Stimulated activated naive CD4-positive, alpha-beta T cell treated with Interleukin-2 at 50 U/mL for 16 hours (primary cell): ENCODE measurements around the gene SPPL3.
"Not testable (repeated sequence)": the region's sequence is repeated elsewhere in the genome, so short reads cannot be mapped to it uniquely, and the experiment has no call there.

Experiments
- DNase-seq: peaks from one replicate; lab custom pipeline; 2025; lab: John Stamatoyannopoulos, UW

SPPL3 gene

GRCh38 chr12:120844768-120845449, 59.2 kb downstream of the SPPL3 start:
- DNase-seq, result no peak

- DNase-seq, result no peak
Measured at GRCh38 chr12:120844297-120844696, 59.9 kb downstream of the SPPL3 start.

GRCh38 chr12:120843472-120843871, 60.7 kb downstream of the SPPL3 start:
- DNase-seq, result no peak

- DNase-seq, result no peak
Measured at GRCh38 chr12:120842595-120842994, 61.6 kb downstream of the SPPL3 start.

- DNase-seq, result no peak
Measured at GRCh38 chr12:120841525-120841924, 62.6 kb downstream of the SPPL3 start.

GRCh38 chr12:120839503-120839902, 64.7 kb downstream of the SPPL3 start:
- no peak for DNase-seq

GRCh38 chr12:120838629-120839383, 65.4 kb downstream of the SPPL3 start:
- DNase-seq, result not testable (repeated sequence)

GRCh38 chr12:120836114-120836684, 68.0 kb downstream of the SPPL3 start:
- DNase-seq, result no peak

- DNase-seq, result no peak
Measured at GRCh38 chr12:120835657-120836056, 68.5 kb downstream of the SPPL3 start.

- DNase-seq, result no peak
Measured at GRCh38 chr12:120835304-120835612, 68.9 kb downstream of the SPPL3 start.

GRCh38 chr12:120834489-120835303, 69.5 kb downstream of the SPPL3 start:
- DNase-seq, result no peak

GRCh38 chr12:120833849-120834248, 70.3 kb downstream of the SPPL3 start:
- DNase-seq, result no peak

- no peak for DNase-seq
Measured at GRCh38 chr12:120832737-120833136, 71.4 kb downstream of the SPPL3 start.

GRCh38 chr12:120831648-120832267, 72.4 kb downstream of the SPPL3 start:
- no peak for DNase-seq

GRCh38 chr12:120830966-120831365, 73.2 kb downstream of the SPPL3 start:
- no peak for DNase-seq

GRCh38 chr12:120830052-120830940, 73.9 kb downstream of the SPPL3 start:
- DNase-seq, result no peak

- no peak for DNase-seq
Measured at GRCh38 chr12:120826335-120826734, 77.8 kb downstream of the SPPL3 start.

- no peak for DNase-seq
Measured at GRCh38 chr12:120825337-120825736, 78.8 kb downstream of the SPPL3 start.

GRCh38 chr12:120822832-120823503, 81.2 kb downstream of the SPPL3 start:
- DNase-seq, result no peak

- DNase-seq, result no peak
Measured at GRCh38 chr12:120821878-120822277, 82.3 kb downstream of the SPPL3 start.
